H1 (cell line): ENCODE results near the gene ASTN1. TPM values are rescaled to one million over a fixed set of nuclear protein-coding genes. Genes with fewer than 3 reads are reported as not detected.

Source experiments
- ATF2 ChIP-seq: IDR thresholded peaks from 2 replicates; pipeline ENCODE4 v1.6.1; 2012; ENCODE audit warnings: low read length, inconsistent platforms
- EP300 ChIP-seq, 2 experiments: IDR thresholded peaks; 1 replicate in 1 of 2; 2 replicates in 1 of 2; pipeline ENCODE4 v1.6.1; 2011 to 2012; ENCODE audit warnings: low read depth in 2 of 2, low read length in 2 of 2, mild to moderate bottlenecking in 2 of 2, borderline replicate concordance in 1 of 2, inconsistent platforms in 1 of 2, moderate library complexity in 1 of 2
- SIRT6 ChIP-seq: IDR thresholded peaks from one replicate; pipeline ENCODE4 v1.7.1; 2012; ENCODE audit warnings: low read length, inconsistent platforms
- polyA plus RNA-seq, 7 experiments: library from polyadenylated mRNA; depleted of rRNA in 3 of 7; stranded (reverse) in 5 of 7; unstranded in 2 of 7; fragments of >200 nt in 5 of 7; fragments of 200-250 nt in 2 of 7; gene quantifications; 1 replicate in 5 of 7; 2 replicates in 1 of 7; 4 replicates in 1 of 7; pipeline versions ENCODE4 v1.2.1 to v1.2.3, GENCODE V29; 2011 to 2013; ENCODE audit warnings: missing spikeins in 2 of 7, mixed read lengths in 2 of 7
- total RNA-seq: library from RNA; stranded (reverse); fragmentation: NEBNext Ultra II Directional; extraction: Animal tissue kit (Norgen Biotek cat#: 25700); gene quantifications from 2 replicates; pipeline ENCODE4 v1.2.1, GENCODE V29; 2021

ASTN1 gene
- total and polyA plus RNA-seq, 2 of the 8 experiments (the other 6 are each of a cell fraction or from before 2014, with no cell fraction given) = 2.9 to 4.1 TPM

- TF ChIP-seq EP300 (IDR thresholded peaks at IDR 0.05; ENCODE audit: borderline replicate concordance in 1 of 2, low read depth in 2 of 2, low read length in 2 of 2) = no peak
- TF ChIP-seq ATF2 = no peak
- TF ChIP-seq SIRT6 = no peak
Measured at GRCh38 chr1:177190308-177190970, 25.9 kb upstream of the ASTN1 start (continued).
